Stomach smooth muscle (tissue), 2 donors: Measurements from ENCODE around the gene PLIN4.

Source experiments
- H3K27ac ChIP-seq: one replicate; pipeline ENCODE4 v1.7.0; 2013; ENCODE audit warnings: mild to moderate bottlenecking, low read length, inconsistent platforms
- H3K27me3 ChIP-seq, 2 donors: one replicate each; pipeline ENCODE4 v1.7.0; 2013; ENCODE audit warnings: low read length in 2 of 2; ENCODE audit not compliant: insufficient read depth in 2 of 2, control insufficient read depth in 1 of 2
- H3K36me3 ChIP-seq, 2 donors: one replicate each; pipeline ENCODE4 v1.7.0; 2013; ENCODE audit warnings: low read length in 2 of 2; ENCODE audit not compliant: control insufficient read depth in 2 of 2, insufficient read depth in 2 of 2
- H3K4me1 ChIP-seq: one replicate; pipeline ENCODE4 v1.7.0; 2013; ENCODE audit warnings: low read length; ENCODE audit not compliant: control insufficient read depth, insufficient read depth
- H3K4me3 ChIP-seq, 2 donors: one replicate each; pipeline ENCODE4 v1.7.0; 2013; ENCODE audit warnings: low read length in 2 of 2
- H3K9ac ChIP-seq, 2 donors: one replicate each; pipeline ENCODE4 v1.7.0; 2013; ENCODE audit warnings: low read length in 2 of 2, mild to moderate bottlenecking in 1 of 2
- H3K9me3 ChIP-seq, 2 donors: one replicate each; pipeline ENCODE4 v1.7.0; 2013; ENCODE audit warnings: low read length in 2 of 2; ENCODE audit not compliant: control insufficient read depth in 2 of 2
- donor health status: healthy.
- donor health status: Pancreatic carcinoma.

PLIN4 gene

DNA sequence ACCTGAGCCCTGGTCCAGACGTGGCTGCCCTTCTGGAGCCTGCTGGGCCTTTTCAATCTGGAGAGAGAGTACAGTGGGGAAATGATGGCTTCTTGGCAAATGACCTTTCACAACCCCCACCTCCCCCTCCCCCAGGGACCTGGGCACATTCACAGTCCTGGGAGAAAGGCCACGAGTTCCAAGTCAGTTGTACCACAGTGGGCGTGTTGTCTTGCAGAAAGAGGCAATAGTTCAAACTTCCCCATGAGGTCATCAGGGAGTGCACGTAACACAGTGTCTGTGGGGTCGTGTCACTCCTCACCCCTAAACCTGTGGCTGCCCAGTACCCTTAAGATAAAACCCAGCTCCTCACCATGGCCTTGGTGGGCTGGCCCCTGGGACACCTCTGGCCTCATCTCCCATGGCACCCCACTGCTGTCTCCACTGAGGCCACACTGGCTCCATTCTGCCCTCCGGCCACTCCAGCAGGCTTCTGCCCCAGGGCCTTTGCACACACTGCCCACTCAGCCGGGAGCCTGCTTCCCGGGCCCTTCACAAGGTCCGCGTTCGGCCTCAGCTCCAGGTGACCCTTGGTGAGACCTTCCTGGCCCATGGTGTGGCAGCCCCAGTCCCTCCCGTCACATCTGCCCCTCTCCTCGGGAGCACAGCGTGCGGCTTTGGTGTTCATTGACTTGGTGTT, 13.3 kb downstream of the PLIN4 start:
- Histone ChIP-seq H3K9me3 (no peaks in the 10 kb centered on the region), H3K4me3 (no peak overlapping the region), H3K4me1 (peaks cover 56% of the 10 kb centered on the region), H3K27ac (peak overlapping the region; percentile 18), H3K36me3 (peaks cover 29 to 47% of the 10 kb centered on the region in 2 donors), H3K27me3 (no peaks in the 10 kb centered on the region), H3K9ac (no peak overlapping the region)

GRCh38 chr19:4504297-4504701, 14.0 kb downstream of the PLIN4 start:
- H3K27me3 ChIP-seq: no peaks in the 10 kb centered on the region
- peaks cover 29 to 49% of the 10 kb centered on the region in 2 donors for H3K36me3 ChIP-seq
- H3K4me3 ChIP-seq: no peak overlapping the region
- no peaks in the 10 kb centered on the region for H3K9me3 ChIP-seq
- H3K27ac ChIP-seq: peak overlapping the region; percentile 18
- peaks cover 56% of the 10 kb centered on the region for H3K4me1 ChIP-seq
- H3K9ac ChIP-seq: no peak overlapping the region

DNA sequence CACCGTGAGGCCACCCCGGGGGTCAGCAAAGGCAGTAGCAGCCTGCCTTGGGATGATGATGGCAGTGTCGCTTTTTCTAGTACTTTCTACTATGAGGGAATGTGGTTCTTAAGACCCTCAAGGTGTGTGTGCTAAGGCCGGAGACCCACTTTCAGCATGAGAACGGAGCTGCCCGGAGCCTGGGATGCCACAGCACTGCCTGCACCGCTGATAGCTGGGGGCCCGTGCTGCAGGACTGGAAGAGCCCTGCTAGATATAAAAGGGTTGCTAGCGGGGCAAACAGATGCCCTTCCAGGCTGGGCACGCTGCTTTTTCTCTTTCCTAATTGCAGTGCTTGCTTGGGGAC, 14.5 kb downstream of the PLIN4 start:
- Histone ChIP-seq H3K36me3 (peaks cover 29 to 50% of the 10 kb centered on the region in 2 donors), H3K9me3 (no peaks in the 10 kb centered on the region), H3K4me1 (peaks cover 56% of the 10 kb centered on the region), H3K27ac (peak overlapping the region; percentile 53), H3K27me3 (no peaks in the 10 kb centered on the region), H3K4me3 (no peak overlapping the region), H3K9ac (no peak overlapping the region)

DNA sequence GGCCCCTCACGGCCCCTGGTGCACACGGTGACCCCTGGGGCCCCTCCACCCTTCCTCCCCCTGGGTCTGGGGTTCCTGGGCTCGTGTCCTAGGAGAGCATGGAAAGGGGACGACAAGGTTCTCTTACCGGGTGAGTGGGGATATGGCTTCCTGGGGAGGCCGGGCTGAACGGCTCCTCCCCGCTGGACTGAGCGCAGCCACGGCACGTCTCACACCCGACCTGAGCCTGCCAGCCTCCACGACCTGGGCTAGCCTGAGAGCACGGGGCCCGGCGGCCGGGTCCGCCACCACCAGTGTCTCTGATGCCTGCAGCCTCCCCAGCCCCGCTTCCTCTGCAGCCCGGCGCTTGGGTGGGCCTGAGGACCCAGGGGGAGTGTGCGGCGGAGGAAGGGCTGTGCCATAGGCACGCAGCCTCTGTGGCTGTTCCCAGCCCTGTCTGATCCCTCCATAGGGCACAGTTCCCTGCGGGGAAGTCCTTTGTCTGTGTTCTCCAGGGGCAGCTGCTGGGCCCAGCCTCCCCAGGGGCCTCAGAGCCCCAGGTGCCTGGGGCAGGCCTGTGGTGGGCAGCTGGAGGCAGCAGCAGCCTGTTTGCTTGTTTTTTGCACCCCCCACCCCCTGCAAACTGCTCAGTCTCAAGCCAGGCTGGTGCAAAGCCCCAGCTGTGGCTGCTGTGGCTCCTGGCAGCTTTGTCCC, 15.0 kb downstream of the PLIN4 start:
- Histone ChIP-seq H3K9ac (no peak overlapping the region), H3K9me3 (no peaks in the 10 kb centered on the region), H3K4me3 (no peak overlapping the region), H3K27me3 (no peaks in the 10 kb centered on the region), H3K36me3 (peaks cover 29 to 47% of the 10 kb centered on the region in 2 donors), H3K27ac (peak overlapping the region; percentile 53), H3K4me1 (peaks cover 51% of the 10 kb centered on the region)

GRCh38 chr19:4502282-4503131, 15.8 kb downstream of the PLIN4 start:
- peak overlapping the region; percentile 53 for H3K27ac ChIP-seq
- H3K27me3 ChIP-seq: no peaks in the 10 kb centered on the region
- no peaks in the 10 kb centered on the region for H3K9me3 ChIP-seq
- peaks cover 43% of the 10 kb centered on the region for H3K4me1 ChIP-seq
- H3K4me3 ChIP-seq: no peak overlapping the region
- peaks cover 26 to 51% of the 10 kb centered on the region in 2 donors for H3K36me3 ChIP-seq
- H3K9ac ChIP-seq: no peak overlapping the region

DNA sequence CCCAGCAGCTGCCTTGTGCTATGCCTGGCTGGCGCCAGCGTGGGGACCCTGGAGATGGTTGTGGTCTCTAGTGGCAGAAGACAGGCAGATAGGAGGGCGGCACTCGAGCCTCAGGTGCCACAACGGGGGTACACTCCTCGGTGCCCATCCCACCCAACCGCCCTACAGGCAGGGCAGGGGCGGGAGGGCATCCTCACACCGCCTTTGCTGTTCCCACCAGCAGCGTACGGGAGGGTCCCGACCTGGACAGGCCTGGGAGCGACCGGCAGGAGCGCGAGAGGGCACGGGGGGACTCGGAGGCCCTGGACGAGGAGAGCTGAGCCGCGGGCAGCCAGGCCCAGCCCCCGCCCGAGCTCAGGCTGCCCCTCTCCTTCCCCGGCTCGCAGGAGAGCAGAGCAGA, 16.6 kb downstream of the PLIN4 start:
- H3K27ac ChIP-seq: peak overlapping the region; percentile 53
- H3K4me3 ChIP-seq: no peak overlapping the region
- H3K27me3 ChIP-seq: no peaks in the 10 kb centered on the region
- peaks cover 22 to 45% of the 10 kb centered on the region in 2 donors for H3K36me3 ChIP-seq
- H3K9me3 ChIP-seq: no peaks in the 10 kb centered on the region
- no peak overlapping the region for H3K9ac ChIP-seq
- H3K4me1 ChIP-seq: peaks cover 35% of the 10 kb centered on the region

DNA sequence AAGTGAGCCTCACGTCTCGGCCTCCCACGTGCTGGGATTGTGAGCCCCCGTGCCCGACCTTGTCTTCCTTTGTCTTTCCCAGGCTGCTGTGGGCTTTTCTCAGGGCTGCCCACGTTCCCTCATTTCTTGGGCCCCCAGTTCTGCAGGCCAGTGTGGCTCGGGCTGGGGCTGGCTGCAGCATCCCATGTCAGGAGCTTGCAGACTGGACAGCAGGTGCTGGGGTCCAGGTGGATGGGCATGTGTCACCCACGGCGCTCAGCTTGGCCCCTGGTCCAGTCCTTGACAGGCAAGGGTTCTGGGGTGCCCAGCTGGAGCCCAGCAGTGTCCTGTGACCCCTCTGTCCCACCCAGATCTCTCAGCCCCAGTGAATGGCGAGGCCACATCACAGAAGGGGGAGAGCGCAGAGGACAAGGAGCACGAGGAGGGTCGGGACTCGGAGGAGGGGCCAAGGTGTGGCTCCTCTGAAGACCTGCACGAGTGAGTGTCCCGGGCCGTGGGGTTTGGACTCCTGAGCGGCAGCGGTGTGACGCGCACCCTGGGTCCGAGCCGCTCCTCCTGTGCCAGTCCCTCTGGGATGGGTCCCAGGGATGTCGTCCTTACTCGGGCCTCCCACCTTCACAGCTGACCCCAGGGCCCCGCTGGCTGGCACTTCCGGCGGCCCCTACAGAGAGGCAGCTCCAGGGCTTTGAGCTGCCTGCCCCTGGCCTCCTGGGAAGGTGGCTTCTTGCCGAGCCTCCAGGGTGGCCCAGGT, 17.3 kb downstream of the PLIN4 start:
- Histone ChIP-seq H3K27ac (no peak overlapping the region), H3K9me3 (no peaks in the 10 kb centered on the region), H3K4me1 (peaks cover 33% of the 10 kb centered on the region), H3K27me3 (no peaks in the 10 kb centered on the region), H3K36me3 (peaks cover 17 to 39% of the 10 kb centered on the region in 2 donors), H3K4me3 (no peak overlapping the region), H3K9ac (no peak overlapping the region)

DNA sequence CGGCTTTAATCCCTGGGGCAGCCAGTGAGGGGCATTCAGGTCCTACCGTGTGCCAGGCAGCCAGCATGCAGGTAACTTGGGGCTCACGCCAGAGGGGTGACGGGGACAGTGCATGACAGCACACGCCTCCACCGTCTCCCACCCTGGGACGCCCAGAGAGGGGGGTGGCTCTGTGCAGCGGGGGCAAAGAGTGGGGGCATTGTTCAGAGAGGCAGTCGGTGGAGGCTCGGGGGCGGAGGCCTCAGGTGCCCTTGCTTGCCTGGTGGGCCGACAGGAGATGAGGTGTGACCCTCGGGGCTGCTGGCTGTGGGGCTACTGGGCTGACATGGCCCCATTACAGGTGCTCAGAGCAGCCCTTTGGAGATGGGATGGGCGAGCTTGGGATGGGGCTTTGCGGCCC, 18.4 kb downstream of the PLIN4 start:
- Histone ChIP-seq H3K36me3 (peaks cover 20 to 34% of the 10 kb centered on the region in 2 donors), H3K9me3 (no peaks in the 10 kb centered on the region), H3K27ac (no peak overlapping the region), H3K4me1 (peaks cover 29% of the 10 kb centered on the region), H3K4me3 (no peak overlapping the region), H3K9ac (no peak overlapping the region), H3K27me3 (no peaks in the 10 kb centered on the region)

GRCh38 chr19:4499318-4499717, 19.0 kb downstream of the PLIN4 start:
- no peak overlapping the region for H3K27ac ChIP-seq
- no peaks in the 10 kb centered on the region for H3K27me3 ChIP-seq

GRCh38 chr19:4498694-4499093, 19.6 kb downstream of the PLIN4 start:
- H3K27ac ChIP-seq: no peak overlapping the region
- peaks cover 19 to 29% of the 10 kb centered on the region in 2 donors for H3K36me3 ChIP-seq
- no peak overlapping the region for H3K4me3 ChIP-seq
- no peaks in the 10 kb centered on the region for H3K9me3 ChIP-seq
- H3K27me3 ChIP-seq: no peaks in the 10 kb centered on the region
- H3K9ac ChIP-seq: no peak overlapping the region
- H3K4me1 ChIP-seq: peaks cover 19% of the 10 kb centered on the region

More at GRCh38 chr19:4499318-4499717, 19.0 kb downstream of the PLIN4 start:
- Histone ChIP-seq H3K4me1 (peaks cover 23% of the 10 kb centered on the region), H3K36me3 (peaks cover 19 to 29% of the 10 kb centered on the region in 2 donors), H3K9ac (no peak overlapping the region), H3K9me3 (no peaks in the 10 kb centered on the region), H3K4me3 (no peak overlapping the region)
